ENCODE measurements around the gene RAD51B. TPM values are rescaled to one million over a fixed set of nuclear protein-coding genes. Genes with fewer than 3 reads are reported as not detected.
A peak's percentile ranks its signal among the peaks of the same experiment; 100 is the strongest.

The RAD51B gene
- polyA plus RNA-seq, 1 donor: 13.3 TPM

- no peak for DNase-seq
Observed at GRCh38 chr14:68573722-68574121, 754.1 kb downstream of the RAD51B start.

GRCh38 chr14:68574461-68574860 lies 754.9 kb downstream of the RAD51B start:
- DNase-seq: no peak

- DNase-seq: no peak
Observed at GRCh38 chr14:68574906-68575305, 755.3 kb downstream of the RAD51B start.

GRCh38 chr14:68575426-68575825 lies 755.8 kb downstream of the RAD51B start:
- no peak for DNase-seq

- no peak for DNase-seq
Observed at GRCh38 chr14:68576031-68576430, 756.5 kb downstream of the RAD51B start.

- DNase-seq: no peak
Observed at GRCh38 chr14:68576496-68577244, 757.1 kb downstream of the RAD51B start.

GRCh38 chr14:68577802-68578541 lies 758.4 kb downstream of the RAD51B start:
- no peak for DNase-seq

GRCh38 chr14:68578597-68578996 lies 759.0 kb downstream of the RAD51B start:
- DNase-seq: no peak

- DNase-seq: no peak
Observed at GRCh38 chr14:68580096-68580645, 760.6 kb downstream of the RAD51B start.

- no peak for DNase-seq
Observed at GRCh38 chr14:68580671-68581070, 761.1 kb downstream of the RAD51B start.

GRCh38 chr14:68583548-68584280 lies 764.1 kb downstream of the RAD51B start:
- no peak for DNase-seq

- no peak for DNase-seq
Observed at GRCh38 chr14:68584786-68585185, 765.2 kb downstream of the RAD51B start.

GRCh38 chr14:68585690-68586089 lies 766.1 kb downstream of the RAD51B start:
- DNase-seq: no peak

- DNase-seq: no peak
Observed at GRCh38 chr14:68586896-68587751, 767.5 kb downstream of the RAD51B start.

- DNase-seq: no peak
Observed at GRCh38 chr14:68587931-68588330, 768.4 kb downstream of the RAD51B start.

GRCh38 chr14:68589447-68590200 lies 770.0 kb downstream of the RAD51B start:
- peak; percentile 89 for DNase-seq

GRCh38 chr14:68590201-68590522 lies 770.6 kb downstream of the RAD51B start:
- DNase-seq: no peak

GRCh38 chr14:68591786-68592185 lies 772.2 kb downstream of the RAD51B start:
- DNase-seq: no peak

- no peak for DNase-seq
Observed at GRCh38 chr14:68592948-68593556, 773.5 kb downstream of the RAD51B start.

- DNase-seq: no peak
Observed at GRCh38 chr14:68593806-68594536, 774.4 kb downstream of the RAD51B start.

All from left kidney (tissue), 2 donors.